Measurements from ENCODE around the gene ARHGAP25. TPM values are rescaled to one million over a fixed set of nuclear protein-coding genes. Genes with fewer than 3 reads are reported as not detected.

The ARHGAP25 gene
- polyA plus RNA-seq, 1 experiment = 0.55 TPM

- TF ChIP-seq, protein P1, sequence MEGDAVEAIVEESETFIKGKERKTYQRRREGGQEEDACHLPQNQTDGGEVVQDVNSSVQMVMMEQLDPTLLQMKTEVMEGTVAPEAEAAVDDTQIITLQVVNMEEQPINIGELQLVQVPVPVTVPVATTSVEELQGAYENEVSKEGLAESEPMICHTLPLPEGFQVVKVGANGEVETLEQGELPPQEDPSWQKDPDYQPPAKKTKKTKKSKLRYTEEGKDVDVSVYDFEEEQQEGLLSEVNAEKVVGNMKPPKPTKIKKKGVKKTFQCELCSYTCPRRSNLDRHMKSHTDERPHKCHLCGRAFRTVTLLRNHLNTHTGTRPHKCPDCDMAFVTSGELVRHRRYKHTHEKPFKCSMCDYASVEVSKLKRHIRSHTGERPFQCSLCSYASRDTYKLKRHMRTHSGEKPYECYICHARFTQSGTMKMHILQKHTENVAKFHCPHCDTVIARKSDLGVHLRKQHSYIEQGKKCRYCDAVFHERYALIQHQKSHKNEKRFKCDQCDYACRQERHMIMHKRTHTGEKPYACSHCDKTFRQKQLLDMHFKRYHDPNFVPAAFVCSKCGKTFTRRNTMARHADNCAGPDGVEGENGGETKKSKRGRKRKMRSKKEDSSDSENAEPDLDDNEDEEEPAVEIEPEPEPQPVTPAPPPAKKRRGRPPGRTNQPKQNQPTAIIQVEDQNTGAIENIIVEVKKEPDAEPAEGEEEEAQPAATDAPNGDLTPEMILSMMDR (IDR thresholded peaks at IDR 0.05; ENCODE audit: low read depth, low read length) = no peak
- POLR2A ChIA-PET = interaction anchor here (0.6 kb wide), 1 partner anchor 83 kb away, joined by 3 read pairs; no protein-coding TSS in a partner anchor
These were observed 6.6 kb downstream of the ARHGAP25 start for GRCh38 chr2:68741238-68741637.

DNA sequence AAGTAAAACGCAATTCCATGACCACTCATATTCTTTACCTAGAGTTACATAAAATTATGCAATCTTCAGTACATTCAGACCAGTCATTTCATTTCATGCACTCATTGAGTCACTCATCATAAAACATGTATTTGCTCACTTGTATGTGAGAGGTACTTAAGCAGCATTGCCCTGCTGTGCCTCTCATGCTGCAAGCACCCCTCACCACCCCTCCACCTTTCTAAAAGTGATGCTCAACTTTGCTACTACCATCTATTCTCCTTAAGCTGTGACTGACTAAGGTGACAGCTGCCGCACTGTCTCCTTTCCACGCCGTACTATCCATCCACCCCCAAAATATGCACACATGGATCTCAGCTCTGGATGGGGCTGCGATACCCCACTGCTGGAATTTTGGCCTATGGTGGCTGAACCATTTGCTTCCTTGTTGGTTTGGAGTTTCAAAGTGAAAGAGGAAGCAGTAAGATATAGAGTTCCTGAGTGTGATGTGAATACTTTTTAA is 7.2 kb downstream of the ARHGAP25 start:
- DNase-seq (ENCODE audit: low read depth, low spot score) = no peak
- Histone ChIP-seq H3K4me3 (ENCODE audit: low read depth, low read length) (no peak overlapping the region), H3K27me3 (ENCODE audit: control insufficient read depth, insufficient read depth, low read length) (no peaks in the 10 kb centered on the region), H3K9me3 (ENCODE audit: control insufficient read depth, insufficient read depth, low read length) (no peaks in the 10 kb centered on the region), H3K27ac (ENCODE audit: low read depth, low read length) (no peak overlapping the region)
- ChIA-PET POLR2A (no interaction called here), CTCF (interaction anchor here (1.7 to 4.2 kb wide), 4 partner anchors 10 to 278 kb away, joined by 6 to 55 read pairs (median 7); no protein-coding TSS in a partner anchor)
- TF ChIP-seq, protein P1 (IDR thresholded peaks at IDR 0.05; ENCODE audit: low read depth, low read length) = no peak

More at GRCh38 chr2:68741238-68741637, 6.6 kb downstream of the ARHGAP25 start:
- CTCF ChIA-PET = interaction anchor here (1.4 to 4.2 kb wide), 5 partner anchors 11 to 278 kb away, joined by 4 to 55 read pairs (median 6); no protein-coding TSS in a partner anchor
- no peaks in the 10 kb centered on the region for H3K27me3 ChIP-seq (ENCODE audit: control insufficient read depth, insufficient read depth, low read length)
- H3K27ac ChIP-seq (ENCODE audit: low read depth, low read length) = no peak overlapping the region
- no peaks in the 10 kb centered on the region for H3K9me3 ChIP-seq (ENCODE audit: control insufficient read depth, insufficient read depth, low read length)
- H3K4me3 ChIP-seq (ENCODE audit: low read depth, low read length) = no peak overlapping the region
- DNase-seq (ENCODE audit: low read depth, low spot score) = no peak

GRCh38 chr2:68742626-68743415 is 8.2 kb downstream of the ARHGAP25 start:
- TF ChIP-seq, protein P1 (IDR thresholded peaks at IDR 0.05; ENCODE audit: low read depth, low read length) = no peak
- DNase-seq (ENCODE audit: low read depth, low spot score) = no peak
- ChIA-PET CTCF (interaction anchor here (1.7 to 4.2 kb wide), 4 partner anchors 9 to 182 kb away, joined by 6 to 55 read pairs (median 8); no protein-coding TSS in a partner anchor), POLR2A (no interaction called here)
- no peak overlapping the region for H3K4me3 ChIP-seq (ENCODE audit: low read depth, low read length)
- H3K9me3 ChIP-seq (ENCODE audit: control insufficient read depth, insufficient read depth, low read length) = no peaks in the 10 kb centered on the region
- H3K27me3 ChIP-seq (ENCODE audit: control insufficient read depth, insufficient read depth, low read length) = no peaks in the 10 kb centered on the region
- H3K27ac ChIP-seq (ENCODE audit: low read depth, low read length) = no peak overlapping the region

DNA sequence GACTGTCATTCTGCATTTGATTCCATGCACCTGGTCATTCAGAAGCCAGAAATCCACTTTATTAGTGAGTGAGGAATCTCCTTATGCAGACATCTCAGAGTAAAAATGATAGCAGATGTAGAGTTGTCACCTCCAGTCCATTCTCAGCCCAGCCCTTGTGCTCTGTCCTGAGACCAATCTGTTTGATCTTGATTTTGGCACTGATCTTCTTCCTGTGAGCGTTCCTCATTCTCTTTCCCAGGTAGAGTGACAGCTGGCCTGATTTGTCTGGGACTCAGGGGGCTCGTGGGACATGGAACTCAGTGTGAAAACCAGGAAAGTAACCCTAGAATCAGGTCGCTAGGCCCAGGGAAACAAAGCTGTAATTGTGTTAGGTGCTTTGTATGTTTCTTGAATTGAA is 8.9 kb downstream of the ARHGAP25 start:
- CTCF ChIA-PET = interaction anchor here (1.3 to 4.2 kb wide), 3 partner anchors 8 to 182 kb away, joined by 3 to 55 read pairs (median 9); no protein-coding TSS in a partner anchor
- TF ChIP-seq, protein P1 (IDR thresholded peaks at IDR 0.05; ENCODE audit: low read depth, low read length) = no peak
- H3K9me3 ChIP-seq (ENCODE audit: control insufficient read depth, insufficient read depth, low read length) = no peaks in the 10 kb centered on the region
- DNase-seq (ENCODE audit: low read depth, low spot score) = no peak
- H3K27ac ChIP-seq (ENCODE audit: low read depth, low read length) = no peak overlapping the region
- POLR2A ChIA-PET = no interaction called here
- no peaks in the 10 kb centered on the region for H3K27me3 ChIP-seq (ENCODE audit: control insufficient read depth, insufficient read depth, low read length)
- no peak overlapping the region for H3K4me3 ChIP-seq (ENCODE audit: low read depth, low read length)

Measured in AG04450 (cell line).